ENCODE measurements around the gene CCDC9.
"Not testable (repeated sequence)": the region's sequence is repeated elsewhere in the genome, so short reads cannot be mapped to it uniquely, and the experiment has no call there.

The CCDC9 gene

DNA sequence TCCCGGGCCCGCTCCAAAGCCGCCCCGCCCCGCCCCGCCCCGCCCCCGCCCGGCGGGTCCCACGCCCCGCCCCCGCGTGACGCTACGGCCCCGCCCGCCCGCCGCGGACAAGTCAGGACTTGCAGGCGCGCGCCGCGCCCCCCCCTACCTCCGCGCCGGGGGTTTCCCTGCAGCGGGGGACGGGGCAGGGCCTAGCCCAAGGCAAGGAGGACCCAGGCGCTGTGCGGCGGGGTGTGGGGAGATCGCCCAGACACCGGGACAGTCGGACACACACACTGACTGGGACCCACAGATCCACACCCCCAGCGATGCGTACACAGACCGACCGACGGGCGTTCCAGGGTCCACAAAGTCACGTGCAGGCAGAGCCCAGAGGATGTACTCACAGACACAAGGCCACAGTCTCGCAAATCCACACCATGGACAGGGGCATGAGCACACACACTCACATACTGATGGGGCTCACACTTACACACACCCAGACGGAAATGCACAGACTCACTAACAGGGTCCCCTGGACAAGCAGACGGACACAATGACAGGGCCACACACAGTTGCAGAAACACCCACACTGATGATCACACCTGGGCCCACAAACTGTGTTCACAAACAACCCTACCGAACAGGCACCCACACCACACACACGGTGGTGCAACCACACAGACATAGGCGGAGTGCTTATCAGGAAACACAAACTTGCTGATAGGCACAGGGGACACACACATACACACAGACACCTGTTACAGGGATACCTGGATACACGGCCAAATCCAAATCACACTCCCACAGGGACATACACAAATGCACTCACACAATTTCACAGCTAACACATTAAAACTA is 24.9 kb upstream of the CCDC9 start:
- in situ Hi-C loops (cut with MboI; ENCODE audit: low sequenced_read_pairs) = no loop called here

DNA sequence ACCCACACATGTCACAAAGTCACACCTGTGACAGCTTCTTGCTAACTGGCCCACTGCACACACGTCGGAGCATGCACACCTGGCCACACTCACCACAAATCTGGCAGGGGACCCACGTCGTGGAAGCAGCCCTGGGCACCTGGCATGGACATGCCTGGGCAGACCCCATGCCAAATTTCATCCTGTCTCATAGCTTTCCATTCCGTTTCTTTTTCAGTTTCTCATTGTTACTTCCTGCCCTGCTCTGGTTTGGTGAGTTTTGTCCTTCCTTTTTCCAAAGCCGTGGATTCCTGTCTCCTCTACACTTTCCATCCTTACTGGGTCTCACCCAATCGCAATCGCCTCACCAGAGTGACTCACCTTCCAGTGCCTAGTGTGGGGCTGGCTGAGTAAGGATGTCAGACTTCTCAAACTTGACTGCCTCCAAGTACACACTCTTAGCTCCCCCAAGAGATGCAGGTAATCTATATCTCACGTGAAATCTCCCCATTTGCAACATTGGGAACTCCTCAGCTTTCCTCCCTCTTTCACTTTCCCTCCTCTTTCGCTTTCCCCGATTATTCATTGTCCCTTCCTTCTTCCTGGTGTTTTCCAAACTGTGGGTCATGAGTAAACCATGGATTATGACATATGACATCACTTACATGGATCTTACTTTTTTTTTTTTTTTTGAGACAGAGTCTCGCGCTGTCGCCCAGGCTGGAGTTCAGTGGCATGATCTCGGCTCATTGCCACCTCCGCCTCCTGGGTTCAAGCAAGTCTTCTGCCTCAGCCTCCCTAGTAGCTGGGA is 23.7 kb upstream of the CCDC9 start:
- in situ Hi-C loops (cut with MboI; ENCODE audit: low sequenced_read_pairs) = no loop called here

DNA sequence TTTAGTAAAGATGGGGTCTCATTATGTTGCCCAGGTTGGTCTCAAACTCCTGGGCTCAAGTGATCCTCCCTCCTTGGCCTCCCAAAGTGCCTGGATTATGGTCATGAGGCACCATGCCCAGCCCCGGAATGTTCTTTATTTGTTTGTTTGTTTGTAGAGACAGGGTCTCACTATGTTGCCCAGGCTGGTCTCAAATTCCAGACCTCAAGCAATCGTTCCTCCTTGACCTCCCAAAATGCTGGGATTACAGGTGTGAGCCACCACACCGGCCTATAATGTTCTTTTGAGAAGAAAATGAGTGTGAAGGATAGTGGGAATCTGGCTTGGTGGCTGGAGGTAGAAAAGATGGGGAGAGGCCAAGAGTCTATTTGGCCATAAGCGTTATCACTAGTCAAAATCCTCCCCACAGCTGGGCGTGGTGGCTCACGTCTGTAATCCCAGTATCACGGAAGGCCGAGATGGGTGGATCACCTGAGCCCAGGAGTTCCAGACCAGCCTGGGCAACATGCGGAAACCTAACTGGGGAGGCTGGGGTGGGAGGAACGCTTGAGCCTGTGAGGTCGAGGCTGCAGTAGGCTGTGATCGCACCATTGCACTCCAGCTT is 20.2 kb upstream of the CCDC9 start:
- in situ Hi-C loops (cut with MboI; ENCODE audit: low sequenced_read_pairs) = no loop called here

DNA sequence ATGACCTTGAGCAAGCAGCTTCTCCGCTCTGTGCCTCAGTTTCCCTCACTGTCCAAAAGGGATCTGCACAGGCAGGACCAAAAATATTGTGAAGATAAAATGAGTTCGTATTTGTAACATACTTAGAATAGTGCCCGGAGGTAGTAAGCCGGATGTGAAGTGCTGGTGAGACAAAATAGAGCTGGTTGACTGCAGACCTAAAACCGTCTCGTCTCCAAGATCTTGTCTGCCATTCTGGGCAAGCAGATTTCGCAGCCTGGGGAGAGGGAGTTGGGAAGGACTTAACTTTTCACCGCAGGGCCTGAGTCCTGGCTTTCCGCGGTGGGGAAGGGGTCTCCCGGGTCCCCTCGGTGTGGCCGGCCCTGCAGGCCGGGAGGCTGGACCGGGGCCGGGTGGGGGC is 17.2 kb upstream of the CCDC9 start:
- in situ Hi-C loops (cut with MboI; ENCODE audit: low sequenced_read_pairs) = no loop called here

DNA sequence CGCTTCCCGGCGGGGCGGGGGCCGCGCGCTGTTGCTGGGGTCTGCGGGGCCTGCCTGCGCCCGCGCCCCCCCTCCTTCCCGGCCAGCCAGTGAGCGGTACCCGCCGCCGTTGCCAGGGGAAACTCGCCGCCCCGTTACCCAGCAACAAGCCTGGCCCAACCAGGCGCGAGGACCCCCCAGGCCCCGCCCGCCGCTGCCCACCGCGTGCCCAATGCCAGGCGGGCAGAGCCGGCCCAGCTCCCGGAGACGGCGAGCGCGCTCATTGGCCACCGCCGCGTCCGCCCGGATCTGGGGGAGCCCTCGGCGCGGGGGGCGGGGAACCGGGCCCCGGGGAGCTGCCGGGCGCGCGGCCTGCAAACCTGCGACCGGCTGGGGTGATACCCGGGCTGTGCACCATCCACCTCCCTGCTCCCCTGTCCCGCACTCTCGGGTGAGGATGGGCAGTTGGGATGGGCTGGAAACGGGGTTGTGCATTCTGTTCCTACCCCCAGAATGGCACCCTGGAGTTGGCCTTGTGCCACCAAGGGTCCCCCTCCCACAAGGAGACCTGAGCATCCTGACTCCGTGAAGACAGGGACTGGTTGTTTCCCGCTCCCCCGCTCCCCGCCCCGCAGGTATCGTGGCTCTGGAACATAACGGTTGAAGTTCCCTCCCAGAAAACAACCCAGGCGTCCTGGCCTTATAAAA is 16.6 kb upstream of the CCDC9 start:
- in situ Hi-C loops (cut with MboI; ENCODE audit: low sequenced_read_pairs) = no loop called here

DNA sequence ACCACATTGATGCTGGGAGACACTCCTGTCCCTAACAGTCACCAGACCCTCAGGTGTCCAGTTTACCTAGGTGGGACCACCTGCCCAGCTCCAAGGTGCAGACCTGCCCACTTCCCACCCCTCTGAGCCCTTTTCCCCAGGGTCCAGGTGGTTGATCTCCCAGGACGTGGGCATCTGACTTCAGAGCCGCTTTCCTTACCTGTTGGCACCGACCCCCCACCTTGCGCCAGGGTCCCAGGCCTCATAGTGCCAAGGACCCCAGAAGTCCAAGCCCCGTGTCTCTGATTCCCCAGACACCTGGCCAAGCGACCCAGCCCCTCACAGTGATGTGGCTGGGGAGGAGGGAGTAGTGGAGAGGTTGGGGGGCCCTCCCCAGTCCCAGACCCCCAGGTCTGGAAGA is 15.8 kb upstream of the CCDC9 start:
- in situ Hi-C loops (cut with MboI; ENCODE audit: low sequenced_read_pairs) = no loop called here

DNA sequence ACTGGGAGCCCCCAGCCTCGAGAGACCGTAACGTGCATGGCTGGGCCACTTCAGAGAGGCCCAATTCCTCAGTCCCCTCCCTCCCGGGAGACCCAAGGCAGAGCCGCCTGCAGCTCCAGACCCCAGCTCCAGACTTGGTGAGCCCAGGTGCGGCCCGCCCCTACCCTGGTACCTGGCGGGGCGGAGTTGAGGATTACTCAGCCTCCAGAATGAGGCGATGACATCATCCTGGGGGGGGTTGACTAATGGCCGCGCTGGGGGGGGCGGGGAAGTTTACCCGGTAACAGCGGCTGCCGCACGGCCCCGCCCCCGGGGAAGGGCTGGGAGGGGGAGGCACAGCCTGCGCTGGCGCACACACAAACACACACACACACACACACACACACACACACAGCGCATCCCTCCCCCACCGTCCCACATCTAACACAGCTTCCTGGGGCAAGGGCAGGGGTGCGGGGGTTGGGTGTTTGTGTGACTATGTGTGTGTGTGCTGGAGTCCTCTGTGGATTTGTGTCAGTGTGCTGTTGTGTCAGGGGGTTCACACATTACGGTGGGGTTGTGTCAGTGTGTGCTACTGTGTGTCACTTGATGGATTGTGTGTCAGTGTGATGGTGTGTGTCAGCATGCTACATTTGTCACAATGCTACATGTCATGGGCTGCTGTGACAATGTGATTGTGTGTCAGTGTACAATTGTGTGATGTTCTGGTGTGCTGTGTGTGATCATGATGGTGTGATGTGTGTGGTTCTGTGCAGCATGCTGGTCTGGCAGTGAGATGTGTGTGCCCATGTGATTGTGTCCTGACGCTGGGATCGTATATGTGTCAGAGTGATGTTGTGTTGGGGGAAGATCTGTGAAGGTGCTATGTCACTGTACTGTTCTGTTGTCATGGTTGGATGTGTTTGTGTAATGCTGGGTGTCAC is 15.1 kb upstream of the CCDC9 start:
- in situ Hi-C loops (cut with MboI; ENCODE audit: low sequenced_read_pairs) = no loop called here

DNA sequence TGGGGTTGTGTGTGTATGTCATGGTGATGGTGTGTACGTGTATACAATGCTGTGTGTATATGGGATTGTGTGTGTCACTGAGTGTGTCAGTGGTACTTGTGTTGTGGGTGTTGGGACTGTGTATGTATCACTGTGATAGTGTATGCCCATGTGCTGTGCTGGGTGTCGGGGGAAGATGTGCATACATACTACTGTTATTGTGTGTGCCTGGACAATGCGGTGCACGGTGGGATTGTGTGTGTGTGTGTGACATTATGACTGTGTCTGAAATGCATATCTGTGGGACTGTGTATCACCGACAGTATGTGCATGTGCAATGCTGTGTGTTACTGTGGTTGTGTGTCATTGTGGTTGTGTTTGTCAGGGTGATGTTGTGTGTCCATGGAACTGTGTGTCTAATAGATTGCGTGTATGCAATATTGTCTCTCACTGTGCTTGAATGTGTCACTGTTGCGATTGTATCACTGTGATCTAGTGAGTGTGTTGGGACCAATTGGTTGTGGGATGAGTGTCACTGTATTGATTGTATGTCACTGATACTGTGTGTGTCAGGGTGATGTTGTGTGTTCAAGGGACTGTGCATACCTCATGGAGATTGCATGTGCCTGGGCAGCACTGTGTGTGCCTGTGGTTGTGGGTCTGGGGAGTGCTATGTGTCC is 14.3 kb upstream of the CCDC9 start:
- in situ Hi-C loops (cut with MboI; ENCODE audit: low sequenced_read_pairs) = no loop called here

DNA sequence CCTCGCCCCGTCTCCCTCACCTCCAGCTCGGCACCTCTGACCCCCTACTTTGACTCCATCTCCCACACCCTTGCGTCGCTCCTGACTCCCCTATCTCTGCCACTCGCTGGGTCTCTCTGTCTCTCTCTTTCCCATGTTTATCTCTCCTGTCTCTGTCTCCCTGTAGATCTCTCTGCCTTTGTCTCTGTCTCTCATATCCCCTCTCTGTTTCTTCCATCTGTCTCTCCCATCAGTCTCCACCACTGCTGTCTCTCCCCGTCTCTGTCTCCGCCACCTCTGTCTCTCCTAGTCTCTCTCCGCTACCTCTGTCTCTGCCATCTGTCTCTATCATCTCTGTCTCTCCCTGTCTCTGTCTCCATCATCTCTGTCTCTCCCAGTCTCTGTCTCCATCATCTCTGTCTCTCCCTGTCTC is 13.0 kb upstream of the CCDC9 start:
- in situ Hi-C loops (cut with MboI; ENCODE audit: low sequenced_read_pairs) = no loop called here

DNA sequence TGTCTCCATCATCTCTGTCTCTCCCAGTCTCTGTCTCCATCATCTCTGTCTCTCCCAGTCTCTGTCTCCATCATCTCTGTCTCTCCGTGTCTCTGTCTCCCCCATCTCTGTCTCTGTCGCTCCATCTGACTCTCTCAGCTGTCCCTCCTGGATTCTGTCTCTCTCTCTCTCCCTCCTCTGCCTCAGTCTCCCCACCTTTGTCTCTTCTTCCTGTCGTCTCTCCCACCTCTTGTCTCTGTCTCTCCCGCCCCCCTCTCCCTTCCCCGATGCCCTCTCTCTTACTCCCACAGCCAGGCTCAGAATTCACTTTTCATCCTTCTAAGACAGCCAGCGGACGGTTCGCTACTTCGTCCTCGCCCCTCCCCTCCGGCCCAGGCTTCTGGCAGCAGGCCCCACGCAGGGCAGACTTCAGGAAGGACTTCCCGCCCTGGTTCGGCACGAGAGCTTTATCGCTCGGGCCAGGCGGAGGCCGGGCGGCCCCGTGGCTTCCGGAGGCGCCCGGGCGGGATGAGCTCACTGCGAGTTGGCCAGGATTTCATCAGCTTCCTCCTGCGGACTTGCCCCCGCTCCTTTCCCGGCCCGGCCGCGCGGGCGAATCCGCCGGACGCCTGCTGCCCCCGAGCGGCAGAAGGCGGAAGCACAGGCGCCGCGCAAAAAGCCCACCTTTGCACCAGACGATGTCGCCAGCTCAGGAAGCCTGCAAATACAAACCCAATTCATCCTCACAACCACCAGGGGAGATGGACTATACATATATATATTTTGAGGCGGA is 12.4 kb upstream of the CCDC9 start:
- in situ Hi-C loops (cut with MboI; ENCODE audit: low sequenced_read_pairs) = no loop called here

DNA sequence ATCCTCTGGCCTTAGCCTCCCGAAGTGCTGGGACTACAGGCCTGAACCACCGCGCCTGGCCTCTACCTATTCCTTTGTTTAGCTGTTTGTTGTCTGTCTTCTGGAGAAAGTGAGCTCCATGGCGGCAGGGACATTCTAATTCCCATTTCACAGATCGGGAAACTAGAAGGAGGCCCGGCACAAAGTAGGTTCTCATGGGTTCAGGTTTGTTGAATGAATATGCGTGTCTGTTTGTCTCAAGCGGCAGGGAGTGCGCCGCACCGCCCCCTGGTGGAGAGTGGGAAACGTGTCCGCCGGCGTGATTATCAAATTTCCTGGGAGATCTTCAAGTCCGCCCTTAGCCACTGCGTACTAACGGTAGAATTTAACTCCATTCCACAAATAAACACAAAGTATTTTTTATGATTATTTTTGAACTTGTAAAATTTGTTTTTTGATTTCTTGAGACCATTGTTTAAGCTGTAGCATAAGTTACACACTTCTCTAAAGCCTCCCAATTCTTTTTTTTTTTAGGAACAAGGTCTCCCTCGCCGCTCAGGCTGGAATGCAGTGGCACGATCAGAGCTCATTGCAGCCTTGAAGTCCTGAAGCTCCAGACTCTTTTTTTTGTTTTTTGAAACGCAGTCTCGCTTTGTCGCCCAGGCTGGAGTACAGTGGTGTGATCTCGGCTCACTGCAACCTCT is 8.9 kb upstream of the CCDC9 start:
- in situ Hi-C loops (cut with MboI; ENCODE audit: low sequenced_read_pairs) = no loop called here

DNA sequence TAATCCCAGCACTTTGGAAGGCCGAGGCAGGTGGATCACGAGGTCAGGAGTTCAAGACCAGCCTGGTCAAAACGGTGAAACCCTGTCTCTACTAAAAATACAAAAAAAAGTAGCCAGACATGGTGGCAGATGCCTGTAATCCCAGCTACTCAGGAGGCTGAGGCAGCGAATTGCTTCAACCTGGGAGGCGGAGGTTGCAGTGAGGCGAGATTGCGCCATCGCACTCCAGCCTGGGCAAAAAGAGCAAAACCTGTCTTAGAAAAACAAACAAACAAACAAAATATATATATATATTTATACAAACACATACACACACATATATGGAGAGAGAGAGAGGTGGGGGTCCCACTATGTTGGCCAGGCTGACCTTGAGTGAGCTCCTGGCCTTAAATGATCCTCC is 3.3 kb upstream of the CCDC9 start:
- in situ Hi-C loops (cut with MboI; ENCODE audit: low sequenced_read_pairs) = not testable (repeated sequence)

DNA sequence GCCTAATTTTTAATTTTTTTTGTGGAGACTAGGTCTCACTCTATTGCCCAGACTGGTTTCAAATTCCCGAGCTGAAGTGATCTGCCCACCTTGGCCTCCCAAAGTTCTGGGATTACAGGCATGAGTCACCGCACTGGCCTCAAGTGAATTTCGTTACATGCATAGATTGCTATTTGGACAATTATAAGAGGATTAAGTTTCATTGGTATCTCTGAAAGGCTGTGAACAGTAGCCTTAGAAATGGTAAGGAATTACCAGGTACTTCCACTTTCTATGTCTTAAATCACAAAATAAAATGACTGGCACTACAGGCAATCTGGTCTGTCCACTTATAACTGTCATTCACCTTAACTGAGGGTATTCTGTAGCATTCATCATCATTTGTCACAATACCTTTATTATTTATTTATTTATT is 2.9 kb upstream of the CCDC9 start:
- in situ Hi-C loops (cut with MboI; ENCODE audit: low sequenced_read_pairs) = no loop called here

DNA sequence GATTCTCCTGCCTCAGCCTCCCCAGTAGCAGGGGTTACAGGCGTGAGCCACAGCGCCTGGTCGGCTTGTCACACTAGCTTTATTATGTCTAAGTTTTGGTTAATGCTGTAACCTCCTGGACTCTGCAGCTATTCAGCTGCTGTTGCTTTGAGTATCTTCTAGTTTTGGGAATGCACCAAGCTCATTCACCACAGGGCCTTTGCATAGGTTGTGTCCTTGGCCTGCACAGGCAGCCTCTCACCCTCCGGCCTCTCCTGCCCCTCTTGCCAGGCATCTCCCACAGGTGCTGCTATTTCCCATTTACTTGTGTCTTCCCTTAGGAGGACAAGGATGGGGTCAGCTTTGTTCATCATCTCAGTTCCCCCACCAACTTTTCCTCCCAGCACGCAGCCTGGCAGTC is 2.4 kb upstream of the CCDC9 start:
- in situ Hi-C loops (cut with MboI; ENCODE audit: low sequenced_read_pairs) = no loop called here

DNA sequence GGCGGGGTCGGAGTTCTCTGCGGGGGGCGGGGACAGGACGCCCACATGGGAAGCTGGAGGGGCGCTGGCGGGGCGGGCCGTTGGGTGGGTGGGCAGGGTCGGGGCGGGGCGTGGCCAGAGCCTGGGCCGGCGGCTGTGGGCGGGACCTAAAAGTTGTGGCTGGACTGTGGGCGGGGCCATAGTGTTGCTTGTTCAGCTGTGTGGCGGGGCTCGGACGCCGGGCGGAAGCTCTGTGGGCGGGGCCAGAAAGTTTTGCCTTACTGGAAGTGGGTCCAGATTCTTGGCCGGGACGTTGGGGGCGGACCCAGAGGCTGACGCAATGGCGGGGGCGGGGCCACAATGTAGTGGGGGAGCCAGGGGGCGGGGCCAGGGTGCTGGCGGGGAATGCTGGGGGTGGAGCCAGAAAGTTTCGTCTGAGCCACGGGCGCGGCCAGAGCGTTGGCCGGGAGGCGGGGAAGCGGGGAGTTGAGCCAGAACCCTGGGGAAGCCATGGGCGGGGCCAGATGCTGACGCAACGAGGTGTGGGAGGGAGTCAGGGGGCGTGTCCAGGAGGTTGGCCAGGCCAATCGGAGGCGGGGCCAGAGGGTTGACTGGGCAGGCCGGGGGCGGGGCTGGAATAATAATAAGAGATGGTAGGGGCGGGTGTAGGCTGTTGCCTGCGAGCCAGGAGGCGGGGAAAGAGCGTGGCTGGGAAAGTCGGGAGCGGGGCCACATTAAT is 527 bp downstream of the CCDC9 start:
- in situ Hi-C loops (cut with MboI; ENCODE audit: low sequenced_read_pairs) = no loop called here

DNA sequence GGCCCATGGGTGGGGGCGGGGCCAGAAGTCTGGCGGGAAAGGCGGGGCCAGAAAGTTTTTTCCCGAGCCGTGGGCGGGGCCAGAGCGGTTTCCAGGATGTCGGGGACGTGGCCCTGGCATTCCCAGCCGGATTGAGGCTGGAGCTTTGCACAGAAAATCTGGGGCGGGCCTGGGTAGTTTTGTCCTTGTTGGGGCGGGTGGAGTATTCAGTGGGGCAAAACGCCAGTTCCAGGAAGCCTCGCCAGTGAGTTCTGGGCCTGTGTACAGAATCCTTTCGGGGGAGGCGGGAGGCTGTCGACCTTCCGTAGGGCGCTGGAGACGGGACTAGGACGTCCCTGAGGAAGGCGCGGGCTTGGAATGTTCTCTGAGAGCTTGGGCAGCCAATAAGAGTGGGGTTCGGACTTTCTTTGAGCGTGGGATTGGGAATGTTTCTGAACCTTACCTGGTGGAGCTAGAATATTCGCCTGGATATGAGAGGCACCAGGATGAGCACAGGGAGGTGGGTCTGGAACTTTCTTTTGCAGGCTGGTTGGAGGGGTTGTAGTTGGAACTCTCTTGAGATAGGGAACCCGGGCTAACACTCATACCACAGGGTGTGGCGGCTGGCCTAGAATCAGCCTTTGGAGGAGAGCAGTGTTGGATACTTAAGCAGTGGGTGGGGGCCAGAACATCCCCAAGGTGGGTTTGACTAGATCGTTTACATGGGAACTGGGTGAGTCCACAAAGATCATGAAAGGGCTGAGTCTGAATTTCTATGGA is 1.3 kb downstream of the CCDC9 start:
- in situ Hi-C loops (cut with MboI; ENCODE audit: low sequenced_read_pairs) = no loop called here

DNA sequence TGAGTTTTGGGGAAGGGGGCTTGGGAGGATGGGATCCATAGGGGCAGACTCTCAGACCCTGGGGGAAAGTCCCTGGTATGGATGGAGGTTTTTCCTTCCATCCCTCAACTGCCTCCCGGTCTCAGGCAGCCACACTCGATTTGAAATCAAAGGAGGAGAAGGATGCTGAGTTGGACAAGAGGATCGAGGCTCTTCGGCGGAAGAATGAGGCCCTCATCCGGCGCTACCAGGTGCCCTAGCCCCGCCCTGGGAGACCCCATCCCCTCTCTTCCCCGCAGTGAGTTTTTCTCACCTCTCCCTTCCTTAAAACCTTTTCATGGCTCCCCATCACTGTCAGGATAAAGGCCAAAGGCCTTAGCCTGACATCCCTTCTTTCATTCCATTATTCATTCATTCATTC is 2.1 kb downstream of the CCDC9 start:
- in situ Hi-C loops (cut with MboI; ENCODE audit: low sequenced_read_pairs) = no loop called here
